ENCODE results near the gene NOXO1. TPM values are rescaled to one million over a fixed set of nuclear protein-coding genes. Genes with fewer than 3 reads are reported as not detected.

NOXO1 gene
- total and polyA plus RNA-seq, 2 donors (not counting 3 experiments of a cell fraction or from before 2014, with no cell fraction given) = 0.37 to 0.60 TPM

GRCh38 chr16:2015117-2015946 lies 34.1 kb upstream of the NOXO1 start:
- TF ChIP-seq MYC (IDR thresholded peaks at IDR 0.05; ENCODE audit: low read depth, low read length) = no peak
- no peak for TF ChIP-seq POLR2A (IDR thresholded peaks at IDR 0.05; ENCODE audit: low read depth, low read length)
- TF ChIP-seq JUN (IDR thresholded peaks at IDR 0.05; ENCODE audit: borderline replicate concordance, insufficient read depth, insufficient read length, low read depth) = no peak
- no peak for TF ChIP-seq MAX (IDR thresholded peaks at IDR 0.05; ENCODE audit: insufficient read depth, insufficient read length)
- TF ChIP-seq FOS (IDR thresholded peaks at IDR 0.05; ENCODE audit: borderline replicate concordance, insufficient read depth, low read length) = no peak
- TF ChIP-seq POLR2AphosphoS5 (IDR thresholded peaks at IDR 0.05; ENCODE audit: insufficient read depth, low read depth, low read length) = no peak
- TF ChIP-seq CTCF (IDR thresholded peaks at IDR 0.05; ENCODE audit: extremely low read depth in 1 of 2, insufficient read depth in 1 of 2, low read depth in 1 of 2, low read length in 2 of 2) = no peak
- Histone ChIP-seq H2AFZ (ENCODE audit: low read depth, low read length) (no peak overlapping the region), H3K9me3 (replicated peaks; ENCODE audit: control insufficient read depth, insufficient read depth, low read length) (no peaks in the 10 kb centered on the region), H3K79me2 (ENCODE audit: control insufficient read depth, insufficient read depth, low read length) (peaks cover 2% of the 10 kb centered on the region), H4K20me1 (replicated peaks; ENCODE audit: control insufficient read depth, extremely low read depth, insufficient read depth, low read length) (no peaks in the 10 kb centered on the region), H3K4me2 (ENCODE audit: insufficient read depth, low read length) (no peak overlapping the region), H3K4me3 (replicated peaks in 1 of 3; ENCODE audit: insufficient read depth in 1 of 3, low read depth in 1 of 3, low read length in 3 of 3) (no peak overlapping the region), H3K27ac (ENCODE audit: insufficient read depth, low read depth, low read length) (no peak overlapping the region), H3K36me3 (ENCODE audit: control insufficient read depth in 2 of 2, extremely low read depth in 1 of 2, insufficient read depth in 2 of 2, low read length in 2 of 2) (no peaks in the 10 kb centered on the region), H3K9me1 (replicated peaks; ENCODE audit: control insufficient read depth, extremely low read depth, insufficient read depth, low read length) (no peaks in the 10 kb centered on the region), H3K9ac (replicated peaks; ENCODE audit: extremely low read depth, insufficient read depth, low read length) (no peak overlapping the region), H3K4me1 (ENCODE audit: control insufficient read depth, extremely low read depth, insufficient read depth, low read length) (peaks cover 6% of the 10 kb centered on the region), H3K27me3 (ENCODE audit: control insufficient read depth in 2 of 2, insufficient read depth in 2 of 2, low read length in 2 of 2) (peaks cover 2 to 8% of the 10 kb centered on the region in 2 experiments)
- BruUV-seq (replicated peaks) = no TSS peak
- POLR2A ChIA-PET = no interaction called here
- dilution Hi-C loops (cut with MboI; ENCODE audit: extremely low pct_ligation_motif_present, low sequenced_read_pairs) (no loop called here), intact Hi-C loops (cut with micrococcal nuclease) (no loop called here)
- FAIRE-seq (peak; percentile 40), DNase-seq (ENCODE audit: low read depth, low spot score) (no peak)
- CTCF ChIA-PET = interaction anchor here (0.9 to 1.1 kb wide), 3 partner anchors 11 to 125 kb away, joined by 3 to 5 read pairs (median 3); no protein-coding TSS in a partner anchor

Measured in endothelial cell of umbilical vein (primary cell).